ENCODE data around the gene CD34.
"Not testable (repeated sequence)": the region's sequence is repeated elsewhere in the genome, so short reads cannot be mapped to it uniquely, and the experiment has no call there.

GRCh38 chr1:207877914-207878313 lies 33.0 kb downstream of the CD34 start:
- not testable (repeated sequence) for TF ChIP-seq CTCF, POLR2A (IDR thresholded peaks at IDR 0.05)
